ENCODE data around the gene GPR158.

The GPR158 gene

DNA sequence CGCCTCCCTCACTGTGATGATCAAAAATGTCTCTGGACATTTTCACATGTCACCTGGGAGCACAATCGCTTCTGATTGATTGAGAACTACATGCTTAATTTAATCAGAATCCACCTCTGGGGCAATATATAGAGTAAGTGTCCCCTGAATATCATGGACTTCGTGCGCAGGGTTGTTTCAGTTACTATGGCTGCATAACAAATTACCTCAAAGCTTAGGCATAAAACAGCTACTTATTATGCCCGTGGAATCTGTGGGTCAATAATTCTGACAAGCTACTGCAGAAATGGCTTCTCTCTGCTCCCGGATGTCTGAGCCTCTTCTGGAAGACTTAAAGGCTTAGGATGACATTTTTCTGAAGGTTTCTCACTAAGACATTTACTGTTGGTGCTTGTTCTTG is 334.4 kb downstream of the GPR158 start:
- H3K36me3 ChIP-seq (ENCODE audit: low read depth) = no peaks in the 10 kb centered on the region
- DNase-seq (ENCODE audit: low spot score) (no peak), ATAC-seq (ENCODE audit: low read depth) (no peak)
- H3K4me1 ChIP-seq (ENCODE audit: insufficient read depth, poor library complexity, severe bottlenecking) = no peaks in the 10 kb centered on the region
- peaks cover 2% of the 10 kb centered on the region for H3K9me3 ChIP-seq (ENCODE audit: severe bottlenecking)
- TF ChIP-seq, protein P1, sequence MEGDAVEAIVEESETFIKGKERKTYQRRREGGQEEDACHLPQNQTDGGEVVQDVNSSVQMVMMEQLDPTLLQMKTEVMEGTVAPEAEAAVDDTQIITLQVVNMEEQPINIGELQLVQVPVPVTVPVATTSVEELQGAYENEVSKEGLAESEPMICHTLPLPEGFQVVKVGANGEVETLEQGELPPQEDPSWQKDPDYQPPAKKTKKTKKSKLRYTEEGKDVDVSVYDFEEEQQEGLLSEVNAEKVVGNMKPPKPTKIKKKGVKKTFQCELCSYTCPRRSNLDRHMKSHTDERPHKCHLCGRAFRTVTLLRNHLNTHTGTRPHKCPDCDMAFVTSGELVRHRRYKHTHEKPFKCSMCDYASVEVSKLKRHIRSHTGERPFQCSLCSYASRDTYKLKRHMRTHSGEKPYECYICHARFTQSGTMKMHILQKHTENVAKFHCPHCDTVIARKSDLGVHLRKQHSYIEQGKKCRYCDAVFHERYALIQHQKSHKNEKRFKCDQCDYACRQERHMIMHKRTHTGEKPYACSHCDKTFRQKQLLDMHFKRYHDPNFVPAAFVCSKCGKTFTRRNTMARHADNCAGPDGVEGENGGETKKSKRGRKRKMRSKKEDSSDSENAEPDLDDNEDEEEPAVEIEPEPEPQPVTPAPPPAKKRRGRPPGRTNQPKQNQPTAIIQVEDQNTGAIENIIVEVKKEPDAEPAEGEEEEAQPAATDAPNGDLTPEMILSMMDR (IDR thresholded peaks at IDR 0.05; ENCODE audit: poor library complexity, severe bottlenecking) = no peak
- H3K27me3 ChIP-seq (ENCODE audit: insufficient read depth, poor library complexity, severe bottlenecking) = no peaks in the 10 kb centered on the region
- no peak overlapping the region for H3K27ac ChIP-seq (ENCODE audit: poor library complexity, severe bottlenecking)
- no peak overlapping the region for H3K4me3 ChIP-seq (ENCODE audit: severe bottlenecking)

DNA sequence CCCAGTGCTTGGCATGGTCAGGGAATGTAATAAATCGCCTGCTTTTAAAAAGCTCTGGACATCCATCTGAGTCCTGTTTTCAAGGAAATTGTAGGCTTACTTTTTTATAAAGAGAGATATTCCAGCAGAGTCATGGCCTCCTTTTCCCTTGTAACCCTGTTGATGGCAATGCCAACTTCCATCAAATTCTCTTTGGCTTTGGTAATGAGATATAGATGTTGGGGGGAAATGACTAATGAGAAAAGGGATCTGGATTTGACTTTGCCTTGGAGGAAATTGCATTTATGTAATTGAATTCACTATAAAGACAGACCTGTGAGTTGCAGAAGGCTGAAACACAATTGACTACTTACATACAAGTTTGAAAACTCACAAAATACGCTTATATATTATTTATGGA is 347.5 kb downstream of the GPR158 start:
- DNase-seq (ENCODE audit: low spot score) = no peak
- H3K4me1 ChIP-seq (ENCODE audit: insufficient read depth, poor library complexity, severe bottlenecking) = no peaks in the 10 kb centered on the region
- peaks cover 2% of the 10 kb centered on the region for H3K9me3 ChIP-seq (ENCODE audit: severe bottlenecking)
- TF ChIP-seq, protein P1 (IDR thresholded peaks at IDR 0.05; ENCODE audit: poor library complexity, severe bottlenecking) = no peak
- no peaks in the 10 kb centered on the region for H3K27me3 ChIP-seq (ENCODE audit: insufficient read depth, poor library complexity, severe bottlenecking)
- H3K4me3 ChIP-seq (ENCODE audit: severe bottlenecking) = no peak overlapping the region
- no peak for ATAC-seq (ENCODE audit: low read depth)
- H3K27ac ChIP-seq (ENCODE audit: poor library complexity, severe bottlenecking) = no peak overlapping the region
- H3K36me3 ChIP-seq (ENCODE audit: low read depth) = no peaks in the 10 kb centered on the region

DNA sequence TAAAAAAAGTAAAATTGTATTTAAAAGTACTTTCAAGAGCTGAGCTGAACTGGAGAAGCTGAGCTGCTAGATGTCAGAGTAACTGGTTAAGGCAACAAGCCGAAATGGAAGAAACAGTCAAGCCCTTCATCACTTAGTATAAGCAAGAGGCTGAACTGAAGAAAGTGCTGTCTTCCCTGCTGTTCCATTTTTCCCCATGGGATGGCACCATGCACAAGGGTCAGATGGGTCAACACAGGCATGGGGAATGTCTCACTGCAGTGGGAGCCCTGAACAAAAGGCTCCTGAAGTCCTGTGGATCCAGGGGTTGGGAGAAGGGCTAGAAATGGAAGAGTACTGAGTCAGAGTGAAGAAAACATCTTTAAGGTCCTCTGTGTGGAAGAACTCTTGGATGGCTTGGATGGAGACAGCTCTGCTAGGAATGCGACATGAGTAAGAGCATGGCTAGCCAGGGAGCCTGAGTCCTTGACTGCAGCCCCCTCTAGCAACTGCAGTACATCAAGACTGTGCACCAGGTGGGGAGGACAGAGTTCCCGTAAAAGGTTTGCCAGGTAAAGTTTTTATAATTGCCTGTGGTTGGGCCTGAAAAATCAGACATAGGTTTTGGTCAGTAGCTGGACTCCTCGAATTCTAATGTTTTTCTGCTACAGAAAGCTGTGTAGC is 348.3 kb downstream of the GPR158 start:
- Histone ChIP-seq H3K27me3 (ENCODE audit: insufficient read depth, poor library complexity, severe bottlenecking) (no peaks in the 10 kb centered on the region), H3K4me3 (ENCODE audit: severe bottlenecking) (no peak overlapping the region), H3K9me3 (ENCODE audit: severe bottlenecking) (peaks cover 3% of the 10 kb centered on the region), H3K36me3 (ENCODE audit: low read depth) (no peaks in the 10 kb centered on the region), H3K27ac (ENCODE audit: poor library complexity, severe bottlenecking) (no peak overlapping the region), H3K4me1 (ENCODE audit: insufficient read depth, poor library complexity, severe bottlenecking) (no peaks in the 10 kb centered on the region)
- TF ChIP-seq, protein P1 (IDR thresholded peaks at IDR 0.05; ENCODE audit: poor library complexity, severe bottlenecking) = peak; percentile 40
- DNase-seq (ENCODE audit: low spot score) = no peak
- peak; percentile 58; the same call in 2 of the 3 replicates for ATAC-seq (ENCODE audit: low read depth)

DNA sequence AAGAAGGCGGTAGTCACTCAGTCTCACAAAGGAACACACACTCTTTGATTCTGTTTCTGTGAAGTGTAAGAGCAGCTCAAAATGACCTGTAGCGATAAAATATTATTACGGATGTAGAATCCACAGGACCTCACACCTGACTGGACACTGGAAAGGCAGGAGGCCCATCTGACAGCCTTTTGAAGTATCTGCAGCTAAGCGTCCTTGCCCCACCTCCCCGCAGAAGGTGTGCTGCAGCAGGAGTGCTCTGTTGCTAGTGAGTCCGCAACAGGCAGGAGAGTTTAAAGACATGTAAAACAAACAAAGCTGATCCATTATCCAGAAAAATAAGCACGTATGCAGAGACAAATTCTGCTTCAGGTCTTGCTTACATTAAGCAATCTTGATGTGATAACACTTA is 355.5 kb downstream of the GPR158 start:
- Histone ChIP-seq H3K4me1 (ENCODE audit: insufficient read depth, poor library complexity, severe bottlenecking) (no peaks in the 10 kb centered on the region), H3K4me3 (ENCODE audit: severe bottlenecking) (no peak overlapping the region), H3K9me3 (ENCODE audit: severe bottlenecking) (peaks cover 3% of the 10 kb centered on the region), H3K27ac (ENCODE audit: poor library complexity, severe bottlenecking) (no peak overlapping the region), H3K27me3 (ENCODE audit: insufficient read depth, poor library complexity, severe bottlenecking) (no peaks in the 10 kb centered on the region), H3K36me3 (ENCODE audit: low read depth) (no peaks in the 10 kb centered on the region)
- DNase-seq (ENCODE audit: low spot score) = no peak
- ATAC-seq (ENCODE audit: low read depth) = no peak
- TF ChIP-seq, protein P1 (IDR thresholded peaks at IDR 0.05; ENCODE audit: poor library complexity, severe bottlenecking) = no peak

DNA sequence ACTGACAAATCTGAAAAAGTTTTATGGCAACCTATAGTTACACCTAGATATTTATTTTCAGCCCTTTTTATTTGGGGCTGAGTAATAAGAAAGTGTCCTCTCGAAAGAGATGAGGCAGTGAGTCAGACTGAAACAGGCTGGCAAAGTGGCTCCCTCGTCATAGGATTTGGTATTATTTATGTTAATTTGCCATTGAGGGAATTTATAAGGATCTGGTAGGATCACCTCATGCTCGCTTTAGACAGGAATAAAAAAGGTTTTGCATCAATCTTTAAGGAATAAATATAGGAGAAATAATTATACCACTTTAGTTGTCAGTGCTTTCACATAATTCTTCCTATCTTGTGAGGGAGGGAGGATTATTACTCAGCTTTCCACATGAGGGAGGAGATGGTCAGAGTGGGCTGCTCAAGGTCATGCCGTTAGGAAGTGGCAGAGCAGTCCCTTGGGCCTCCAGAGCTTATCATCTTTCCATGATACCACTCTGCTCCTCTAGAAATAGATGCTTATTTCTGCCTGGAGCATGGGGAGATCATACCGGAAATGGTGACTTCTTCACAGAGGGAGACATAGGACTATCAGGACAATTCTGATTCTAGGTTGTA is 356.8 kb downstream of the GPR158 start:
- no peak for DNase-seq (ENCODE audit: low spot score)

More for the DNA sequence above, 356.8 kb downstream of the GPR158 start:
- no peaks in the 10 kb centered on the region for H3K4me1 ChIP-seq (ENCODE audit: insufficient read depth, poor library complexity, severe bottlenecking)
- peaks cover 3% of the 10 kb centered on the region for H3K9me3 ChIP-seq (ENCODE audit: severe bottlenecking)
- TF ChIP-seq, protein P1 (IDR thresholded peaks at IDR 0.05; ENCODE audit: poor library complexity, severe bottlenecking) = no peak
- H3K27me3 ChIP-seq (ENCODE audit: insufficient read depth, poor library complexity, severe bottlenecking) = no peaks in the 10 kb centered on the region
- H3K27ac ChIP-seq (ENCODE audit: poor library complexity, severe bottlenecking) = no peak overlapping the region
- no peaks in the 10 kb centered on the region for H3K36me3 ChIP-seq (ENCODE audit: low read depth)
- H3K4me3 ChIP-seq (ENCODE audit: severe bottlenecking) = no peak overlapping the region
- ATAC-seq (ENCODE audit: low read depth) = no peak

All from RWPE2 (cell line).